PFSK-1 (cell line): ENCODE measurements around the gene UGDH.

Source experiments
- FOXP2 ChIP-seq: optimal IDR thresholded peaks from 2 replicates; pipeline ENCODE3; 2011; ENCODE audit warnings: borderline replicate concordance, control low read depth, inconsistent platforms; ENCODE audit not compliant: insufficient read depth; ENCODE audit errors: extremely low read length, extremely low read depth
- POLR2AphosphoS5 ChIP-seq: IDR thresholded peaks from 2 replicates; pipeline ENCODE4 v1.6.1; 2012; ENCODE audit warnings: low read depth, mild to moderate bottlenecking, control low read depth, low read length, moderate library complexity
- SIN3A ChIP-seq: IDR thresholded peaks from 2 replicates; pipeline ENCODE4 v1.6.1; 2012; ENCODE audit warnings: mild to moderate bottlenecking, low read length, moderate library complexity, borderline replicate concordance; ENCODE audit not compliant: insufficient read depth
- TAF1 ChIP-seq: IDR thresholded peaks from 2 replicates; pipeline ENCODE4 v1.6.1; 2012; ENCODE audit warnings: low read length, control low read depth, borderline replicate concordance; ENCODE audit not compliant: insufficient read depth
- TF ChIP-seq, protein P1 (sequence below), 2 experiments: IDR thresholded peaks; 2 replicates each; pipeline versions ENCODE4 v1.6.1 to v1.8.0; 2011 to 2012; ENCODE audit warnings: low read depth in 2 of 2, low read length in 2 of 2, control low read depth in 1 of 2, inconsistent platforms in 1 of 2, mild to moderate bottlenecking in 1 of 2, moderate library complexity in 1 of 2; ENCODE audit not compliant: insufficient read depth in 1 of 2

GRCh38 chr4:39452860-39453587 lies 74.2 kb downstream of the UGDH start:
- no peak for TF ChIP-seq TAF1
- TF ChIP-seq, protein P1, sequence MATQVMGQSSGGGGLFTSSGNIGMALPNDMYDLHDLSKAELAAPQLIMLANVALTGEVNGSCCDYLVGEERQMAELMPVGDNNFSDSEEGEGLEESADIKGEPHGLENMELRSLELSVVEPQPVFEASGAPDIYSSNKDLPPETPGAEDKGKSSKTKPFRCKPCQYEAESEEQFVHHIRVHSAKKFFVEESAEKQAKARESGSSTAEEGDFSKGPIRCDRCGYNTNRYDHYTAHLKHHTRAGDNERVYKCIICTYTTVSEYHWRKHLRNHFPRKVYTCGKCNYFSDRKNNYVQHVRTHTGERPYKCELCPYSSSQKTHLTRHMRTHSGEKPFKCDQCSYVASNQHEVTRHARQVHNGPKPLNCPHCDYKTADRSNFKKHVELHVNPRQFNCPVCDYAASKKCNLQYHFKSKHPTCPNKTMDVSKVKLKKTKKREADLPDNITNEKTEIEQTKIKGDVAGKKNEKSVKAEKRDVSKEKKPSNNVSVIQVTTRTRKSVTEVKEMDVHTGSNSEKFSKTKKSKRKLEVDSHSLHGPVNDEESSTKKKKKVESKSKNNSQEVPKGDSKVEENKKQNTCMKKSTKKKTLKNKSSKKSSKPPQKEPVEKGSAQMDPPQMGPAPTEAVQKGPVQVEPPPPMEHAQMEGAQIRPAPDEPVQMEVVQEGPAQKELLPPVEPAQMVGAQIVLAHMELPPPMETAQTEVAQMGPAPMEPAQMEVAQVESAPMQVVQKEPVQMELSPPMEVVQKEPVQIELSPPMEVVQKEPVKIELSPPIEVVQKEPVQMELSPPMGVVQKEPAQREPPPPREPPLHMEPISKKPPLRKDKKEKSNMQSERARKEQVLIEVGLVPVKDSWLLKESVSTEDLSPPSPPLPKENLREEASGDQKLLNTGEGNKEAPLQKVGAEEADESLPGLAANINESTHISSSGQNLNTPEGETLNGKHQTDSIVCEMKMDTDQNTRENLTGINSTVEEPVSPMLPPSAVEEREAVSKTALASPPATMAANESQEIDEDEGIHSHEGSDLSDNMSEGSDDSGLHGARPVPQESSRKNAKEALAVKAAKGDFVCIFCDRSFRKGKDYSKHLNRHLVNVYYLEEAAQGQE (IDR thresholded peaks at IDR 0.05; ENCODE audit: insufficient read depth in 1 of 2, low read depth in 2 of 2, low read length in 2 of 2): no peak
- TF ChIP-seq POLR2AphosphoS5: no peak; the same call in 1 of the 2 replicates
- no peak for TF ChIP-seq SIN3A
- TF ChIP-seq FOXP2: no peak
